HG02610 (cell line): ENCODE results near the gene VCL.
"Not testable (repeated sequence)": the region's sequence is repeated elsewhere in the genome, so short reads cannot be mapped to it uniquely, and the experiment has no call there.

Experiments
- ATAC-seq: cut with Tn5 transposase; IDR thresholded peaks from one replicate; pipeline ENCODE4 v1.9.1; 2021; ENCODE audit warnings: mild to moderate bottlenecking, moderate library complexity; ENCODE audit not compliant: unreplicated experiment

The VCL gene

DNA sequence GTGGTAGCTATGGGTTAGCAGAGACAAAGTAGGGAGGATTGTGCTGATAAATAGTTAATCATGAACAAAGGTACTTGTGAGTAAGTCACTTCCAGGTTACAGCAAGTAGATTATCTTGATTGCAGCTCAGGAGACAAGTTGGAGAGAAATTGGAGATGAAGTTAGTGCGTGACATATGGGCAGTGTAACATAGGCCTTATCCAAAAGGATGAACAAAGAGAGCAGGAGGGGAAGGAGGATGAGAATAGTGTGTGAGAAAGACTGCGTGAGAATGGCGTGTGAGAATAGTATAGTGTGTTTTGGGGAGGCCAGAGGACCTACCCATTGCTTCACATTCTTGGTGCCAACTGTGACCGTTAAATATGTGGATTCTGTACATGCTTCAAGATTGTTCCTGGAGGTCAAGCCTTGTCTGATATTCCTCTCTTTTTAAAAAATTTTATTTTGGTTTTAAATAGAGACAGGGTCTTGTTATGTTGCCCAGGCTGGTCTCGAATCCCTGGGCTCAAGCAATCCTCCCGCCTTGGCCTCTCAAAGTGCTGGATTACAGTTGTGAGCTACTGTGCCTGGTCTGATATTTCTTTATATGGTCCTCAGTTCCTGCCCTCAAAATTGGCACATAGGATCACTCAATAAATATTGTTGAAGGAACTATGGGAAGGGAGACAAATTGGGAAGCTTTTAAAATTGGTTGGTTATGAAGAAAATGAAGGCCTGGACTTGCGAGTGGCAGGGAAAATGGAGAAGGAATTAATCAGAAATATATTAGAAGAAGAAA lies 3.2 kb downstream of the VCL start:
- no peak for ATAC-seq

DNA sequence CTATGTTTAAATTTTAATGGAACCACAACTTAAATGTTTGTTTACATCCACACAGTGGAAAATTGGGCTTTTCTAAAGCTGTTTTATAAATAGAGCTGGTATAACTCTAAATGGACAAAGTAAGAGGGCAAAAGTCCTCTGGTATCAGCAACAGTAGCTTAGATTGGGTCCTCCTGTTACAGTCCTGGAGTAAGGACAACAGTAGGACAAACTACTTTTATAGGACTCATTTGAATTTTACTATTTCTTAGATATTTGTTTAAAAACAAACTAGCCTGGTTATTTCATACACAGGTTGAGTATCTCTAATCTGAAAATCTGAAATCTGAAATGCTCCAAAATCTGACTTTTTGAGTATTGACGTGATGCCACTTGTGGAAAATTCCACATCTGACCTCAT lies 8.4 kb downstream of the VCL start:
- no peak for ATAC-seq

DNA sequence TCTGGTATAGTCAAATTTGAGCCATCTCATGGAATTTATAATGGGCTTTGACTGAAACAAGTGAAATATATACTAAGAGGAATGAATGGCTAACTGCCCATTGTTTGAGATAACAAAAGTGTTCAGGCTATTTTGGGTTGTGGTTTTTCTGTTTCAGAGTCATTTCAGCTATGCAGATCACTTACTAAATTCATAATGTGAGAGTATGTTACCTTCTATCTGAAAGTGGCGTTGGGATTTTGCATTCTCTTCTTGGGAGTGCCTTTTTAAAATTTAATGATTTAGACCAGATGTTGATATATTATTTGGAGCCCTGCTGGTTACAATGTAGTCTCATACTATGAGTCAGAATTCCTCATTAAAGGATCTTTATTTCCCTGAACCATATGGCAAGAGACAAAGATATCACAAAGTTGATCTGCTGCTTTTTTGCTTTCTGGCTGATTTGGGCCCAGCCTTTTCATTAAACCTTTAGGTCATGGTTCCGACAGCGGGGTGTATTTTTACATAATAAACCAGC lies 10.4 kb downstream of the VCL start:
- peak; percentile 73 for ATAC-seq

DNA sequence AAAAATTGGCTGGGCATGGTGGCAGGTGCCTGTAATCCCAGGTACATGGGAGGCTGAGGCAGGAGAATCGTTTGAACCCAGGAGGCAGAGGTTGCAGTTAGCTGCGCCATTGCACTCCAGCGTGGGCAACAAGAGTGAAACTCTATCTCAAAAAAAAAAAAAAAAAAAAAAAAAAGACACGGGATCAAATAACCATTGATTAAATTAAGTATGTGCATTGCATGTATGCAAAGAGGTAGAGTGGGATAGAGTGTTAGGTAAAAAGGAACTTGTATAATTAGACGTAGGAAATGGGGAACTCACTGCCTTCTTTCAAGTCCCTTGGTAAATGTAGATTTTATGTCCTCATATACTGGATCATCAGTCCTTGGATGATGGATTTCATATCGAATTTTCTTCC lies 13.1 kb downstream of the VCL start:
- ATAC-seq, result no peak

DNA sequence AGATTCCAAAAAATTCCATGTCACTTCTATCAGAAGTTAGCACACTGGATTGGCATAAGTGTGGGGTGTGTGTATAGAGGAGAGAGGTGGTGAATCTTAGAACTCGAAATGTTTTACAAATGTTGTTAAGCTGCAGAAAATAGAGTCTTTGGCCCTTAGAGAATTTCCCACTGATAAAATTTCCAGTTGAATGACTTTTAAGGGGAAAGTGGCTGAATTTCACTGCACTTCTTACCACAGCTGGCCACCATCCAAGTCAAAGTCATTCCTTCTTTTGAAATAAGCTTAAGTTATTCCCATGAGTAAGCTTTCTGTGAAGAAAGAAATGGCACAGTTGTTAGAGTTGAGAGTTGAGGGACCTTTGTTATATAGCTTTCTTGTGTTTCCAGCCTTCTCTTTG lies 13.9 kb downstream of the VCL start:
- no peak for ATAC-seq

DNA sequence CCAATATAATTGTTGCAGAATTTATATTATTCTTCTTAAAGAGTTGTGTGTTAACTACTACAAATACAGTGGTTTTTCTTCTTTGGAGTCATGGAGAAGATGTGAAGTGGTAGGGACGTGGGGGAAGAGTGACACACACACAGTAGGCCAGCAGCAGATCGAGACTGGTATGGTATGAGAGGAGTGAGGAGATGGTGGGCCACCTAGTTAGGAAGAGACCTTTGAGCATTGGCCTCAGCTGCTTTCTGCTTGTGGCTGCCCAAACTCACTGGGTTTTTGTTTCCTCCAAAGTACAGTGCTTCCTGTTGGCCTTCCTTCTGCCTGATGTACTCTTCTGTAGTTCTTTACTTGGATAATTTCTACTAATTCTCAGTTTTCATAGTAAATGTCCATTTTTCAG lies 14.6 kb downstream of the VCL start:
- no peak for ATAC-seq

DNA sequence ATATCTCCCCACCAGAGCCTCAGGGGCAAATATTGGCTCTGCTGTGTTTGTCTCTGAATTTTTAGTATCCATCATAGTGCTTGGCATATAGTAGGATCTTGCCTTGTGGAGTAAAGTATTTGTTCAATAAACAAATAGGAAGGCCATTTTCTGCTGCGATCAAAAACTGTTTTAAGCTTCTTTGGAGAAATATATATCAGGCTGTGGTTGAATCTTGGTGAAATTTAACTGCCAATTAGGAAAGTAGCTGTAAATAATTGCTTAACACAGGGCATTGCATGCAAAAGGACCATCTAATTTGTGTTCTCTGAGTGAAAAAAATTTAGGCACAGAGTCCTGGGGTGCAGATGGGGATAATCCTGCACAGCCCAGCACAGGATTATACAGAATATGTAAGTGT lies 15.1 kb downstream of the VCL start:
- no peak for ATAC-seq

DNA sequence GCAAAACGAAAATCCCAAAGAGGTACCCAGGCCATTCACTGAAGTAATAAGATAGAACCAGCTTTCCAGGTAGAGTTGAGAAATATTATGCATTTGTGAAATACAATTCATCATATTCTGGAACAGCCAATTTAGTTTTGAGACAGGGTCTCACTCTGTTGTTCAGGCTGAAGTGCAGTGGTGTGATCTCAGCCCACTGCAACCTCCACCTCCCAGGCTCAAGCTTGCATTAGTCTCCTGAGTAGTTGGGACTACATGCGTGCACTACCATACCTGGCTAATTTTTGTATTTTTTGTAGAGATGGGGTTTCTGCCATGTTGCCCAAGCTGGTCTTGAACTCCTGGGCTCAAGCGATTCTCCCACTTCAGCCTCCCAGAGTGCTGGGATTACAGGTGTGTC lies 16.7 kb downstream of the VCL start:
- ATAC-seq, result not testable (repeated sequence)

DNA sequence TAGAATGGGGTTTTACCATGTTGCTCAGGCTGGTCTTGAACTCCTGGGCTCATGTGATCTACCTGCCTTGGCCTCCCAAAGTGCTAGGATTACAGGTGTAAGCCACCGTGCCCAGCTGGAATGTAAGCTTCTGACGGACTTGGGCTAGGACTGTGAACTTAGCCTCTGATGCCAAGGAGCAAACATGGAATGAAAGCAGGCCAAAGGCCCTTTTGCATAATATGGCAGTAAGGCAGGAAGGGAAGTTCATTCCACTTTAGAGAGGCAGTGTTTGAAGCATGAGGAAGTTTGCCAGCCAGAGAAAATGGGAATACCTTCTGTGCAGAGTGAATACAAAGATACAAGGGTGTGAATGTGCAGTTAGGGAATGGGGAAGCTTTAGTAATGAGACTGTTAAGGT lies 20.3 kb downstream of the VCL start:
- no peak for ATAC-seq

DNA sequence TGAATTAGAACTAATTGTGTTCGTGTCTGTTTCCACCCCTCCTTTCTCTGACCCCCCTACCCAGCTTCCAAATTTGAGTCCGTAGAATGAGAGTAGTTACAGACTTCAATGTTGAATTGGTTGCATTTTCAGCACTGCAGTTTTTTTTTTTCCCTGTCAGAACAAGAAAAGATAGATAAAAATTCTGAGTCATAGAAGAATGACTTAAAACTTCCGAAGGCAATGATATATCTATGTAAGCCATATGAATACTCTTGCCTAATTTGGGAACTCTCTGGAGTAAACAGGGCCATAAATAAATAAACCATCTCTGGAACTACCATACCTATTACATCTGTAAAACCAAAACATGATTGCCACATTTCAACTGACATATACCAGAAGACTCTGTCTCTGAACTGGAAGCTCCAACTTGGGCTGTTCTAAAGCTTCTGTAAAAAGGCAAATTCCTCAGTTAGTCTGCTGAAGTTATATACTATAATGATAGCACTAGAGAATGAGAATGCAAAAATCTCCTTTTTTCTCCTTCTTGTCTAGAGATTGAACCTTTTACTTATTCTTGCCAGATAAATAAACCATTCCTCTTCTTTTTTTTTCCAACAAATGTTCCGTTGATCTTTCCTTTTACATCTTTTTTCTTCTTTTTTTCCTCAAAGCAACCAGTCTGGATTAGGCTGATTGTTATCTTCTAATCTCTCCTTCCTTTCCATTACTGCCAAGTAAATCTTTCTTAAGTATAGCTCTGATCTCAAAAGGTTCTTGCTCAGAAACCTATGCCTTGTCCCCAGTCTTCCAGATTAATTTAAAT lies 23.5 kb downstream of the VCL start:
- no peak for ATAC-seq

DNA sequence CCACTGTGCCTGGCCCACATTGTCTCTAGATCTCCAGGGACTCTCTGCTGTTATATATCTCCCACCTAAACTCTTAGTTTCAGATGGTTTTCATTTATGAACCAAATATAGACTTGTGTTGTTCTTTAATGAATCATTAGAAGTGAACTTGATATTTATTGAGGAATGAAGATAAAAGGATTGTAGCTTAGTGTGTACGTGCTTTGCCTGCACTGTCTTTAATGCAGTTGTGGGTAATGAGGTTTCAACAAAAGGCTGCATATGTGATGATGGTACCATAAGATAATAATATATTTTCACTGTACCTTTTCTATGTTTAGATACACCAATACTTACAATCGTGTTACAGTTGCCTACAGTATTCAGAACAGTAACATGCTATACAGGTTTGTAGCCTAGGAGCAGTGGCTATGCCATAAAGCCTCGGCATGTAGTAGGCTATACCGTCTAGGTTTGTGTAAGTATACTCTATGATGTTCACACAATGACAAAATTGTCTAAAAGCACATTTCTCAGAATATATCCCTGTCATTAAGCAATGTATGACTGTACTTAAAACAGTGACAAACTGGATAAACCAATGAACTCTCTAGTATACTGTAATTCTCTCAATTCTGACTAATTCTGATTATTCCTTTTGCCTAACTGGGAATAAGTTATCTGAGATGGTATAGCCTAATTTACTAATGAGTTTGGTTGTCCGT lies 25.2 kb downstream of the VCL start:
- ATAC-seq, result no peak

DNA sequence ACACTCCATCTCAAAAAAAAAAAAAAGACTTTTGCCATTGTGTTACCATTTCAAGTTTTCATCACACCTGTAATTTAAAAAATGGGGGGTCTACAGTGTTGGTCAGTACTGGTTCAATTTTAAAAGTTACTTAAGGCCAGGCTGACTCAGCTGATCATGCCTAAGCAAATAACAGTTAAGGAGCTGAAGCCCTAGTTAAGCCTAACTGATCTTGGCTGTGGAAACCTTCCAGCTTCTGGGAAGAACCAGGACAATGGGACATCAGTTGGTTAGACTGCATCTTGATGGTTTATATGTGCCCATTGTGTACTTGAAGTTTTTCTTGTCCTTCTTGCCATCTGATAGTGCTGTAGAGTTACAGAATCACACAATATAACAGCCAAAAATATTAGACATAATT lies 26.7 kb downstream of the VCL start:
- no peak for ATAC-seq

DNA sequence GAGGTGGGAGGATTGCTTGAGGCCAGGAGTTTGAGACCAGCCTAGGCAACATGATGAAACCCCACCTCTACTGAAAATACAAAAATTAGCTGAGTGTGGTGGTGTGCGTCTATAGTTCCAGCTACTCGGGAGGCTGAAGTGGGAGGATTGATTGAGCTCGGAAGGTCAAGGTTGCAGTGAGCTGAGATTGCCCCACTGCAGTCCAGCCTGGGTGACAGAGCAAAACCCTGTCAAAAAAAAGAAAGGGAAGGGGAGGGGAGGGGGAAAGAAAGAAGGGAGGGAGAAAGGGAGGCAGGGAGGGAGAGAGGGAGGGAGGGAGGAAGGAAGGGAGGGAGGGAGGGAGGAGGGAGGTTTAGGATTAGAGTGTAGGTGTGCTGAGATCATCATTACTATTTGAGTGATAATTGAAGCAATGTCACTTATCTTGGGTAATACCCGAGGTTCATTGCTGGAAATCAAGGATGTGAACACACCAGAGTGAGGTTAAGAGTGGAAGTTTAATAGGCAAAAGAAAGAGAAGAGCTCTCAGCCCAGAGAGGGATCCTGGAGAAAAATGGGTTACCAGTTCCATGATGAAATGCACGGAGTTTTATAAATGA lies 27.6 kb downstream of the VCL start:
- no peak for ATAC-seq

DNA sequence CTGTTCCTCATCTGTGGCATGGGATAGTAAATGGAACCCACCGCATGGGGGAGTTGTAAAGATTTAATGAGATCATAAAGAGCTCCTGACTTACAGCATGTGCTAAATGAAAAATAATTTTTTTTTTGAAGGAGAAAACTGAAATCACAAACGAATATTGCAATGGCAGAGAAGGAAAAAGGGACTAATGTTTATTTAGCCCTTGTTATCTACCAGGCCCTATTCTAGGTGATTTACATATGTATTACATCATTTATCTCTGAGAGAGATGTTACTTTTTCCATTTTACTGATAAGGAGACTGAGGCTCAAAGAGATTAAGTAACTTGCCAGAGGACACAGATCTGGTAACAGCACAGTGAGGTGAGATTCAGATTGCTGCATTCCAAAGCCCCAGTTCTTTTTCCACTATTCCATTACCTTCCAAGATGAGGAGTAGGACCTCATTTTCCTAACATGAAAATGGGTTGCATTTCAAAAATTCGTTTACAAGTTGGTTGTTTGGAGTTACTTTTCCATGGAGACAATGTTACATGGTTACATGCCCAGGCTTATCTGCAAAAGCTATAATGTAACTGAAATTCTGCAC lies 28.6 kb downstream of the VCL start:
- ATAC-seq, result no peak

DNA sequence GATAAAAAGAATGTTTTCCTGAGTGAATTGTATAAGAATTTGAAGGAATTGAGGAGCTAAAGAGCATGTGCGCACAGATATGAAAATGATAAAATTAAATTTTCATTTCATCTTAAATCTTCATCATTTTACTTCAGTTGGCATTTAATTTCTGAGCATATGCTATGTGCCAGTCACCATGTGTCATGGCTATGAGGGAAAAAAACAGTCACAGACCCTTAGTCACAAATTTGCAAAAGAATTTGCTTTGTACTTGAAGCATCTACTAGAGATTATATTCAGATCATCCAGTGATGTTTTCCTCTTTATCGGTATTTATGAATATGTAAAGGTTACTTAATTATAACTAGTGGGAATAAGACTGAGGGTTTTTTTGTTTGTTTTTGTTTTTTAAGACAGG lies 29.8 kb downstream of the VCL start:
- ATAC-seq, result no peak

DNA sequence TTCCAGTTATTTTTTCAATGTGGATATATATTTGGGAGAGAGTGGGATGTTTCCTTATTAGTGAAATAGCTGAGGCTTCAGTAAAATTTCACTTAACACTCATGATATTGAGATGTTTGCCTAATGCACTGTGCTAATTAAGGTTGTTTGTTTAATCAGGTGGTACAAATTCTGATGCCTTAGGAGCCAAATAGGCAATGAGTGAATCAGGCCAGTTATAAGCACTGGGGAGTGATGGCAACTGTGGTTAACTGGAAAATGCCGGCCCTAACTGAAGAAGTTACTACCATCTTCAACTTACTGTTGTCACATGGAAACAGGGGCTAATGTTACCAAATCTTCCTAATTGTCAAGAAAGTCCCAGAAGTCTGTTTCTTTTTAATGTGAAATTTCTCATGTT lies 32.0 kb downstream of the VCL start:
- no peak for ATAC-seq

DNA sequence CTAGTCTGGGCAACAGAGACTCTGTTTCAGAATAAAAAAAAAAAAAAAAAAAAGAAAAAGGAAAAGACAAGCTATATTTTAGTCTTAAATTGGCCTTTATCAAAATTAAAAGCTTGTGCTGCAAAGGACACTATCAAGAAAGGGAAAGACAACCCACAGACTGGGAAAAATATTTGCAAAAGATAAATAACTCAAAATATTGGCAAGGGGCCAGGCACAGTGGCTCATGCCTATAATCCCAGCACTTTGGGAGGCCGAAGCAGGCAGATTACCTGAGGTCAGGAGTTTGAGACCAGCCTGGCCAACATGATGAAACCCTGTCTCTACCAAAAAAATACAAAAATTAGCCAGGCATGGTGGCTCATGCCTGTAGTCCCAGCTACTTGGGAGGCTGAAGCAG lies 34.3 kb downstream of the VCL start:
- ATAC-seq, result not testable (repeated sequence)

DNA sequence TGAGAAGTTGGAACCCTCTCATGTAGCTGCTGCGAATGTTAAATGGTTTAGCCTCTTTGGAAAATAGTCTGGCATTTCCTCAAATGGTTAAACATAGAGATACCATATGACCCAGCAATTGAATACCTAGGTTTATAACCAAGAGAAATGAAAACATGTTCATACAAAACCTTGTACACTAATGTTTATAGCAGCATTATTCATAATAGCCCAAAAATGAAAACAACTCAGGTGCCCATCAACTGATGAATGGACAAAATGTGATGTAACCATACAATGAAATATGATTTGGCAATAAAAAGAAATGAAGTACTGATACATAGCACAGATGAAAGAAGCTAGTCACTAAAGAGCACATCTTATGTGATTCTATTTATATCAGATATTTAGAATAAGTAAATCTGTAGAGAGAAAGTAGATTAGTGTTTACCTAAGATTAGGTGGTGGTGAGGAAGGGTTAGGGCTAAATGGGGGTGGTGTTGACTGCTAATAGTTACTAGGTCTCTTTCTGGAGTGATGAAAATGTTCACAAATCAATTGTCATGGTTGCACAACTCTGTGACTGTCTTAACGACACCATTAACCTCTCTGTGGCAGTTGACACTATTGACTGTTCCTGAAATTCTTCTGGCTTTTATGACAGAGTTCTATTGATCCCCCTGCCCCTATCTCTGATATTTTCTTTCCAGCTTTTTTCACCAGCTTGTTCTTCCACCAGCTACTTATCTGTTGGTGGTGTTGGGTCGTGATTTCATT lies 35.2 kb downstream of the VCL start:
- ATAC-seq, result no peak

DNA sequence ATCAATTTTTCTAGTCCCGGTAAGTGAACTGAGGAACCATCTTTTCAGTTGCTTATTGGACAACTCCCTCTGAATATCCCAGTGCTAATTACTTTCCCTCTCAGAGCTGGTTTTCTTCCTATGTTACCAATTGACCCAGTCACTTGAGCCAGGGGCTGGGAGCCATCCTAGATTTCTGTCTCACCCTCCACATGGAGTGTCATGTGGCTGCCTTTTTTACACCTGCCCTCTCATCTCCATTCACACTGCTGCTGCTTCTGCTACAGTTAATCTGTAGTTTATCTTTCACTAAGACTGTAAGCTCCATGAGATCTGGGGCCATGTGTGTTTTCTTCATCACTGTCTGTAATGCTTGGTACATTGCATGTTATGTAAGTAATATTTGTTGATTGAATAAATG lies 35.8 kb downstream of the VCL start:
- no peak for ATAC-seq

DNA sequence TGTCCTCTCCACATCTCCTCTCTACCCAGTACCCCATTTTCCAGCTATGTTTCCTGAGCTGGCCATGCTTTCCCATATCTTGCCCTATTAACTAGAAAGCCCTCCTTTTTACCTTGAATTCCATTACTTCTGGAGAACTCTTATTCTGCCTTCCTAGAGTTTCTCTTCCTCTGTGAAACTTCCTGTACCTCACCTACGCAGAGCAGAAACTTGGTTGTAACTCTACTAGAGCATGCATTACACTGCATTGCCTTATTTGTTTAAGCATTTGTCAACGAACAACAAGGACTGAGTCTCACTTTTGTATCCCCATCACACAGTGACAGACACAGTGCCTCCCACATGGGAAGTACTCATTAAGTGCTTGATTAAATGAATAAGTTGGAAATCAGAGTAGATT lies 36.4 kb downstream of the VCL start:
- no peak for ATAC-seq
